ENCODE data around the gene RRP7A. TPM values are rescaled to one million over a fixed set of nuclear protein-coding genes. Genes with fewer than 3 reads are reported as not detected.
"Not testable (repeated sequence)": the region's sequence is repeated elsewhere in the genome, so short reads cannot be mapped to it uniquely, and the experiment has no call there.

The RRP7A gene
- total RNA-seq, 3 donors from 2014 or later = 19.0 to 31.8 (median 25.6) TPM

- Histone ChIP-seq H3K4me1 (no peaks in the 10 kb centered on the region), H3K27me3 (no peaks in the 10 kb centered on the region), H3K27ac (peak overlapping the region; percentile 79 to 92), H3K4me3 (no peak overlapping the region), H3K36me3 (no peaks in the 10 kb centered on the region), H3K9me3 (no peaks in the 10 kb centered on the region)
- intact Hi-C loops (cut with DNase I; ENCODE audit: low total_unique reads) = no loop called here
- no peak for TF ChIP-seq POLR2A (IDR thresholded peaks at IDR 0.05)
- TF ChIP-seq POLR2AphosphoS5 (IDR thresholded peaks at IDR 0.05) = no peak
- TF ChIP-seq CTCF (IDR thresholded peaks at IDR 0.05) = no peak
- no peak for DNase-seq (ENCODE audit: low spot score in 2 of 2)
Measured at GRCh38 chr22:42536166-42536565, 16.6 kb upstream of the RRP7A start.

- H3K4me1 ChIP-seq; H3K36me3 ChIP-seq; intact Hi-C loops (cut with DNase I; ENCODE audit: low total_unique reads): not testable (repeated sequence)
Measured at GRCh38 chr22:42535082-42535731, 15.6 kb upstream of the RRP7A start.

GRCh38 chr22:42533638-42533977 lies 14.0 kb upstream of the RRP7A start:
- no peaks in the 10 kb centered on the region for H3K9me3 ChIP-seq
- no peaks in the 10 kb centered on the region for H3K4me1 ChIP-seq
- no peaks in the 10 kb centered on the region for H3K36me3 ChIP-seq
- DNase-seq (ENCODE audit: low spot score in 2 of 2) = no peak
- no peak overlapping the region for H3K4me3 ChIP-seq
- intact Hi-C loops (cut with DNase I; ENCODE audit: low total_unique reads) = no loop called here
- peak overlapping the region in 1 of 2 donors; percentile 29 for H3K27ac ChIP-seq
- H3K27me3 ChIP-seq = no peaks in the 10 kb centered on the region
- no peak for TF ChIP-seq CTCF (IDR thresholded peaks at IDR 0.05)
- TF ChIP-seq POLR2AphosphoS5 (IDR thresholded peaks at IDR 0.05) = no peak
- TF ChIP-seq POLR2A (IDR thresholded peaks at IDR 0.05) = no peak

More at GRCh38 chr22:42535082-42535731, 15.6 kb upstream of the RRP7A start:
- not testable (repeated sequence) for H3K27ac ChIP-seq; H3K9me3 ChIP-seq; H3K27me3 ChIP-seq; H3K4me3 ChIP-seq; DNase-seq (ENCODE audit: low spot score in 2 of 2)

- H3K36me3 ChIP-seq; H3K4me1 ChIP-seq; H3K4me3 ChIP-seq; H3K27me3 ChIP-seq; H3K9me3 ChIP-seq; intact Hi-C loops (cut with DNase I; ENCODE audit: low total_unique reads); DNase-seq (ENCODE audit: low spot score in 2 of 2); H3K27ac ChIP-seq: not testable (repeated sequence)
Measured at GRCh38 chr22:42531401-42532084, 11.9 kb upstream of the RRP7A start.

- H3K9me3 ChIP-seq; intact Hi-C loops (cut with DNase I; ENCODE audit: low total_unique reads); DNase-seq (ENCODE audit: low spot score in 2 of 2); H3K4me1 ChIP-seq; H3K27ac ChIP-seq; H3K36me3 ChIP-seq; H3K4me3 ChIP-seq; H3K27me3 ChIP-seq: not testable (repeated sequence)
Measured at GRCh38 chr22:42529435-42529834, 9.8 kb upstream of the RRP7A start.

- no peak for DNase-seq (ENCODE audit: low spot score in 2 of 2)
- TF ChIP-seq POLR2A (IDR thresholded peaks at IDR 0.05) = no peak
- TF ChIP-seq CTCF (IDR thresholded peaks at IDR 0.05) = no peak
- no peak for TF ChIP-seq POLR2AphosphoS5 (IDR thresholded peaks at IDR 0.05)
- H3K9me3 ChIP-seq = no peaks in the 10 kb centered on the region
- no peaks in the 10 kb centered on the region for H3K36me3 ChIP-seq
- intact Hi-C loops (cut with DNase I; ENCODE audit: low total_unique reads) = no loop called here
- H3K27me3 ChIP-seq = no peaks in the 10 kb centered on the region
- no peak overlapping the region for H3K4me3 ChIP-seq
- no peaks in the 10 kb centered on the region for H3K4me1 ChIP-seq
- no peak overlapping the region for H3K27ac ChIP-seq
Measured at GRCh38 chr22:42528591-42529307, 9.2 kb upstream of the RRP7A start.

All from breast epithelium (tissue), 4 donors.